ENCODE results near the gene GET4.

- no peak for TF ChIP-seq CTCF (IDR thresholded peaks at IDR 0.05)
- no peak for TF ChIP-seq EZH2 (IDR thresholded peaks at IDR 0.05)
These were observed 22.8 kb upstream of the GET4 start for GRCh38 chr7:853366-854117.
